H1 (cell line): Measurements from ENCODE around the gene P2RX2.

Experiments
- CREB1 ChIP-seq: IDR thresholded peaks from 2 replicates; pipeline ENCODE4 v1.6.1; 2012; ENCODE audit warnings: inconsistent platforms
- EP300 ChIP-seq, 2 experiments: IDR thresholded peaks; 1 replicate in 1 of 2; 2 replicates in 1 of 2; pipeline ENCODE4 v1.6.1; 2011 to 2012; ENCODE audit warnings: low read depth in 2 of 2, low read length in 2 of 2, mild to moderate bottlenecking in 2 of 2, borderline replicate concordance in 1 of 2, inconsistent platforms in 1 of 2, moderate library complexity in 1 of 2
- EZH2 ChIP-seq: fragments of 200-600 bp; sonication (generic); IDR thresholded peaks from 2 replicates; pipeline ENCODE4 v1.7.1; 2012; ENCODE audit warnings: low read depth, mild to moderate bottlenecking, moderate library complexity, low read length, inconsistent platforms; ENCODE audit not compliant: severe bottlenecking
- KDM1A ChIP-seq: fragments of 200-600, 300-600 bp; sonication (generic); IDR thresholded peaks from 2 replicates; pipeline ENCODE4 v1.7.1; 2016; ENCODE audit warnings: mild to moderate bottlenecking, low read length, borderline replicate concordance
- PHF8 ChIP-seq: fragments of 200-600 bp; sonication (generic); conservative IDR thresholded peaks from 2 replicates; pipeline ENCODE4 v1.7.1; 2012; ENCODE audit warnings: low read depth, mild to moderate bottlenecking, inconsistent platforms, low read length, moderate library complexity
- POLR2A ChIP-seq, 2 experiments: IDR thresholded peaks; 1 replicate in 1 of 2; 2 replicates in 1 of 2; pipeline ENCODE4 v1.6.1; 2011; ENCODE audit warnings: low read depth in 2 of 2, low read length in 2 of 2, mild to moderate bottlenecking in 2 of 2; ENCODE audit errors: control extremely low read depth in 1 of 2
- SP2 ChIP-seq: IDR thresholded peaks from 2 replicates; pipeline ENCODE4 v1.6.1; 2012; ENCODE audit warnings: mild to moderate bottlenecking, low read length, inconsistent platforms
- YY1 ChIP-seq: IDR thresholded peaks from 2 replicates; pipeline ENCODE4 v1.6.1; 2011; ENCODE audit warnings: low read depth, mild to moderate bottlenecking, low read length
- TF ChIP-seq, protein P1 (sequence below): IDR thresholded peaks from 2 replicates; pipeline ENCODE4 v1.6.1; 2012; ENCODE audit warnings: inconsistent platforms
- TF ChIP-seq, protein P2 (sequence below), 3 experiments: IDR thresholded peaks; 1 replicate in 2 of 3; 2 replicates in 1 of 3; pipeline versions ENCODE4 v1.5.1 to v1.6.1; 2011; ENCODE audit warnings: low read length in 3 of 3, mild to moderate bottlenecking in 3 of 3, inconsistent platforms in 2 of 3, low read depth in 1 of 3, moderate library complexity in 1 of 3; ENCODE audit not compliant: insufficient read depth in 1 of 3; ENCODE audit errors: control extremely low read depth in 1 of 3
- TF ChIP-seq, protein P3 (sequence below): IDR thresholded peaks from 2 replicates; pipeline ENCODE4 v1.6.1; 2011; ENCODE audit warnings: low read depth, mild to moderate bottlenecking, low read length; ENCODE audit not compliant: insufficient read depth
- TF ChIP-seq, protein P4 (sequence below): IDR thresholded peaks from 2 replicates; pipeline ENCODE4 v1.6.1; 2011; ENCODE audit warnings: low read length, improper control_type of control experiment

DNA sequence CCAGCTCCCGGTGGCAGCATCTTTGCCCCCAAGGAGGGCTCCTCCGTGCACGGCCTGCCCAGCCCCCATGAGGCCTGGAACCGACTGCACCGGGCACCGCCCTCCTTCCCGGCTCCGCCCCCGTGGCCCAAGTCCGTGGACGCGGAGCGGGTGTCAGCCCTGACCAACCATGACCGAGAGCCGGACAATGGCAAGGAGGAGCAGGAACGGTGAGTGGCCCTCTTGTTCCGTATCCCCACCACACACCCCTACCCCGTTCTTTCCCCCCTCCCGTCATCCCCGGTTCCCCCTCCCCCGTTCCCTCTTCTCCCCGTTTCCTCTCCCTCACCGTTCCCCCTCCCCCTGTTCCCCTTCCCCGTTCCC is 36.5 kb upstream of the P2RX2 start:
- no peak; the same call in 1 of the 2 replicates for TF ChIP-seq CREB1
- TF ChIP-seq, protein P1, sequence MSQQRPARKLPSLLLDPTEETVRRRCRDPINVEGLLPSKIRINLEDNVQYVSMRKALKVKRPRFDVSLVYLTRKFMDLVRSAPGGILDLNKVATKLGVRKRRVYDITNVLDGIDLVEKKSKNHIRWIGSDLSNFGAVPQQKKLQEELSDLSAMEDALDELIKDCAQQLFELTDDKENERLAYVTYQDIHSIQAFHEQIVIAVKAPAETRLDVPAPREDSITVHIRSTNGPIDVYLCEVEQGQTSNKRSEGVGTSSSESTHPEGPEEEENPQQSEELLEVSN: no peak
- TF ChIP-seq, protein P2, sequence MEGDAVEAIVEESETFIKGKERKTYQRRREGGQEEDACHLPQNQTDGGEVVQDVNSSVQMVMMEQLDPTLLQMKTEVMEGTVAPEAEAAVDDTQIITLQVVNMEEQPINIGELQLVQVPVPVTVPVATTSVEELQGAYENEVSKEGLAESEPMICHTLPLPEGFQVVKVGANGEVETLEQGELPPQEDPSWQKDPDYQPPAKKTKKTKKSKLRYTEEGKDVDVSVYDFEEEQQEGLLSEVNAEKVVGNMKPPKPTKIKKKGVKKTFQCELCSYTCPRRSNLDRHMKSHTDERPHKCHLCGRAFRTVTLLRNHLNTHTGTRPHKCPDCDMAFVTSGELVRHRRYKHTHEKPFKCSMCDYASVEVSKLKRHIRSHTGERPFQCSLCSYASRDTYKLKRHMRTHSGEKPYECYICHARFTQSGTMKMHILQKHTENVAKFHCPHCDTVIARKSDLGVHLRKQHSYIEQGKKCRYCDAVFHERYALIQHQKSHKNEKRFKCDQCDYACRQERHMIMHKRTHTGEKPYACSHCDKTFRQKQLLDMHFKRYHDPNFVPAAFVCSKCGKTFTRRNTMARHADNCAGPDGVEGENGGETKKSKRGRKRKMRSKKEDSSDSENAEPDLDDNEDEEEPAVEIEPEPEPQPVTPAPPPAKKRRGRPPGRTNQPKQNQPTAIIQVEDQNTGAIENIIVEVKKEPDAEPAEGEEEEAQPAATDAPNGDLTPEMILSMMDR (IDR thresholded peaks at IDR 0.05; ENCODE audit: control extremely low read depth in 1 of 3, insufficient read depth in 1 of 3, low read depth in 1 of 3, low read length in 3 of 3): no peak
- TF ChIP-seq EZH2: no peak
- no peak for TF ChIP-seq PHF8
- TF ChIP-seq YY1: no peak
- TF ChIP-seq KDM1A: no peak
- TF ChIP-seq SP2: no peak
- TF ChIP-seq, protein P3, sequence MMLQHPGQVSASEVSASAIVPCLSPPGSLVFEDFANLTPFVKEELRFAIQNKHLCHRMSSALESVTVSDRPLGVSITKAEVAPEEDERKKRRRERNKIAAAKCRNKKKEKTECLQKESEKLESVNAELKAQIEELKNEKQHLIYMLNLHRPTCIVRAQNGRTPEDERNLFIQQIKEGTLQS: no peak
- no peak for TF ChIP-seq POLR2A (IDR thresholded peaks at IDR 0.05; ENCODE audit: control extremely low read depth in 1 of 2, low read depth in 2 of 2, low read length in 2 of 2)
- TF ChIP-seq, protein P4, sequence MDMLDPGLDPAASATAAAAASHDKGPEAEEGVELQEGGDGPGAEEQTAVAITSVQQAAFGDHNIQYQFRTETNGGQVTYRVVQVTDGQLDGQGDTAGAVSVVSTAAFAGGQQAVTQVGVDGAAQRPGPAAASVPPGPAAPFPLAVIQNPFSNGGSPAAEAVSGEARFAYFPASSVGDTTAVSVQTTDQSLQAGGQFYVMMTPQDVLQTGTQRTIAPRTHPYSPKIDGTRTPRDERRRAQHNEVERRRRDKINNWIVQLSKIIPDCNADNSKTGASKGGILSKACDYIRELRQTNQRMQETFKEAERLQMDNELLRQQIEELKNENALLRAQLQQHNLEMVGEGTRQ: no peak
- no peak for TF ChIP-seq EP300 (IDR thresholded peaks at IDR 0.05; ENCODE audit: borderline replicate concordance in 1 of 2, low read depth in 2 of 2, low read length in 2 of 2)
